Peyer's patch (tissue), 4 donors: ENCODE data around the gene ZBBX.

ENCODE experiments used
- POLR2A ChIP-seq, 2 donors: fragments of 450-650 bp; IDR thresholded peaks; one replicate each; pipeline ENCODE4 v1.5.1; 2017; ENCODE audit warnings: antibody characterized with exemption in 2 of 2, mild to moderate bottlenecking in 2 of 2, moderate library complexity in 2 of 2
- TF ChIP-seq, protein P1 (sequence below), 6 experiments: fragments of 450-650 bp in 4 of 6; fragments of 200-600 bp in 2 of 6; sonication (generic) in 1 of 6; IDR thresholded peaks; one replicate each; pipeline ENCODE4 v1.5.1; 2017 to 2019; ENCODE audit warnings: antibody characterized with exemption in 6 of 6, mild to moderate bottlenecking in 3 of 6, moderate library complexity in 1 of 6

DNA sequence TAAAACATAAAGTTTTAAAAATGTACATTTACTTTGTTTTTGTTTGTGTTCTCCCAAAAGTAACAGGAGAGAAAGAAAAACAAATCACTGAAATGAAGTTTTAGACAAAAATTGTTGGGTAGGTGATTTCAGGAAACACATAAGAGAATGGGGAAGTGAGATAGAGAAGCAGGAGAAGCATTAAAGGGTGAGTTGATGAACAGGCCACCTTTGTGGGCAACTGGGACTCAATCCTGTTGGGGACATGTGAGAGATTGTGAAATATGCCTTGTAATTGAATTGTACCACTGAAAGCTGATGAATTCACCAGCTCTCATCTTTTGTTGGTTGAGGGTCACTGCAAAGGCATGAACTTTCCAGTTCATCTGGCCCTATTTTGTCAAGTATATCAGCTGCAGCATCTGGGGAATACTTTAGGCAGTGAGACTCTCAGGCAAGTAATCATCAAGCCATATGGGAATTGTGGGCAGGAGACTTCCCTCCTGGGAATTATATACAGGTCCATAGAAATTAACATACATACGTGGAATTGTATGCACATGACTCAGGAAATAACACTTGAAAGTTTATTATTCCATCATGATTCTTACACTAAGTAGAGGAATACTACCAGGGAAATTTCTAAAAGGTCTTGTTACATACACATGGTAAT is 181.0 kb downstream of the ZBBX start:
- TF ChIP-seq, protein P1, sequence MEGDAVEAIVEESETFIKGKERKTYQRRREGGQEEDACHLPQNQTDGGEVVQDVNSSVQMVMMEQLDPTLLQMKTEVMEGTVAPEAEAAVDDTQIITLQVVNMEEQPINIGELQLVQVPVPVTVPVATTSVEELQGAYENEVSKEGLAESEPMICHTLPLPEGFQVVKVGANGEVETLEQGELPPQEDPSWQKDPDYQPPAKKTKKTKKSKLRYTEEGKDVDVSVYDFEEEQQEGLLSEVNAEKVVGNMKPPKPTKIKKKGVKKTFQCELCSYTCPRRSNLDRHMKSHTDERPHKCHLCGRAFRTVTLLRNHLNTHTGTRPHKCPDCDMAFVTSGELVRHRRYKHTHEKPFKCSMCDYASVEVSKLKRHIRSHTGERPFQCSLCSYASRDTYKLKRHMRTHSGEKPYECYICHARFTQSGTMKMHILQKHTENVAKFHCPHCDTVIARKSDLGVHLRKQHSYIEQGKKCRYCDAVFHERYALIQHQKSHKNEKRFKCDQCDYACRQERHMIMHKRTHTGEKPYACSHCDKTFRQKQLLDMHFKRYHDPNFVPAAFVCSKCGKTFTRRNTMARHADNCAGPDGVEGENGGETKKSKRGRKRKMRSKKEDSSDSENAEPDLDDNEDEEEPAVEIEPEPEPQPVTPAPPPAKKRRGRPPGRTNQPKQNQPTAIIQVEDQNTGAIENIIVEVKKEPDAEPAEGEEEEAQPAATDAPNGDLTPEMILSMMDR (IDR thresholded peaks at IDR 0.05) = no peak
- TF ChIP-seq POLR2A (IDR thresholded peaks at IDR 0.05) = no peak
